Pulmonary artery endothelial cell (primary cell): ENCODE data around the gene GPR153. TPM values are rescaled to one million over a fixed set of nuclear protein-coding genes. Genes with fewer than 3 reads are reported as not detected.

Experiments
- DNase-seq: peaks from one replicate; pipeline ENCODE4 v3.0.0-alpha.2; 2011; ENCODE audit warnings: low read depth, low spot score
- total RNA-seq: library from RNA; depleted of rRNA; stranded (reverse); fragments of >200 nt; gene quantifications from 2 replicates; pipeline ENCODE4 v1.2.3, GENCODE V29; 2014

GPR153 gene
- total RNA-seq, 1 donor from 2014 or later, result 1.8 TPM

DNA sequence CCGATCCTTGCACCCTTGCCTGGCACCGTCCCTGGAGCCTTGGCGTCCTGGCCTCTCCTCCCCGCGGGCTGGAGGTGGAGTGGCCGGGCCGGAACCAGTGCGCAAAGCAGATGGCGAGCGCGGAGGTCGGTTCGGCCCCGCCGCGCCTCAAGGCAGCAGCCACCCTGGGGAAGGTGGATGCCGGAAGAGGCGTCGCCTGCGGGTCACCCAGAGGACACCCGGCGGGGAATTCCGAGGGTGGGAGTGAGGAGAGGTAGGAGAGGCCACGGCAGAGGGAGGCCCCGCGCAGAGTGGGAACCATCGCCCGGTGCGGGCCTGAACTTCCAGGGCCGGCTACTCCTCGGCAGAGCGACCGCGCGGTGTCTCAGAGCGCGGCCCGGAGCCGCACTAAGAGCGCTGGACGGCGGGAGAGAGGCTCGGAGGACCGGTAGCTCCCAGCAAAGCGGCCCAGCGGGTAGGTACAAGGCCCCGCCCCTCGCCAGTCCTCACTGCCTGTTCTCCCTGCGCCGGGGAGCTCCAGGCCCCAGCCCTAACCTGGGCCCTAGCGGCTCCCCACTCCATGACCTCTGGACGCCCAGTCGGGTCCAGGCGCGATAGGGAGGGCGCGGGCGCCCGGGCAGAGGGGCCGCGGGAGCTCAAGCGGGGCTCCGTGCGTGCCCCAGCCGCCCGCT, 54.9 kb downstream of the GPR153 start, which contains the start of gene RNF207:
Gene RNF207 (plus strand): TSS at position 271 of the 671 bp plus-strand sequence. CDS start 417 bp downstream, outside the sequence.
- no peak for DNase-seq

DNA sequence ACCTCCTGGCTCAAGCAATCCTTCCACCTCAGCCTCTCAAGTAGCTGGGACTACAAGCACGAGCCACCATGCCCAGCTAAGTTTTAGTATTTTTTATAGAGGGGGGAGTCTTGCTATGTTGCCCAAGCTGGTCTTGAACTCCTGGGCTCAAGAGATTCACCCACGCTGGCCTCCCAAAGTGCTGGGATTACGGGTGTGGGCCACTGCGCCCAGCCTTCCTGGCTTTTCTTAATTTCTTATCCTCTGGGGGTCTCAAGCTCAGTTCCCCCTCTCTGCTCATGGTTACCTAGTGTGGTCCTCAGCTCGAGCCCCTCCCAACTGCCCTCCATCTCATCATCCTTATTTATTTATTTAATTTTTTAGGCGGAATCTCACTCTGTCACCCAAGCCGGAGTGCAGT, 58.6 kb downstream of the GPR153 start:
- DNase-seq, result no peak

DNA sequence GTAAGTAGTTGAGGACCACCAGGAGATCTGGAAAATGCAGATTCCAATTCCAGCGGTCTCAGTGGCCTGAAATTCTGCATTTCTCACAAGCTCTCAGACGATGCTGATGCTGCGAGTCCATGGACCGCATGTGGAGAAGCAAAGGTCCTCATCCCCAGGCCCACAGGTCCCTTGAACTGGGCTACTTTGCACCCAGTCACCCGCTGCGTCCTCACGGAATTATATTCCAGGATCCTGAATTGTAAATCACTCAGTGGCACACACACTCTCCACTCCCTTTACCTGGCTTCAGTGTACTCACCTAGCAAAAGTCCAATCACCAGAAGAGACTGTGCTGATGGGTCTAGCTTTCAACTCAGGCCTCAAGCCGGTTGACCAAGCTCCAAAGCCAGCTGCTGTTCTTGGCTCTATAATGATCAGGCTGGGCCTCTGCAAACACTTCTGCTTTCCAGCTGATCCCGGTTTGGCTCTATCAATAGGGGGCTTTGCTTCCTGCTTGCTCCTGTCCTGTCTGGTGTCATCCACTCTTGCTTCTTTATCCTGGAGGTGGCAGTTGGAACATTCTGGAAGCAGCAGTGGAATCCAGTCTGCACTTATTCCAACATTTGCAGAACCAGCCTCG, 60.6 kb downstream of the GPR153 start:
- no peak for DNase-seq

DNA sequence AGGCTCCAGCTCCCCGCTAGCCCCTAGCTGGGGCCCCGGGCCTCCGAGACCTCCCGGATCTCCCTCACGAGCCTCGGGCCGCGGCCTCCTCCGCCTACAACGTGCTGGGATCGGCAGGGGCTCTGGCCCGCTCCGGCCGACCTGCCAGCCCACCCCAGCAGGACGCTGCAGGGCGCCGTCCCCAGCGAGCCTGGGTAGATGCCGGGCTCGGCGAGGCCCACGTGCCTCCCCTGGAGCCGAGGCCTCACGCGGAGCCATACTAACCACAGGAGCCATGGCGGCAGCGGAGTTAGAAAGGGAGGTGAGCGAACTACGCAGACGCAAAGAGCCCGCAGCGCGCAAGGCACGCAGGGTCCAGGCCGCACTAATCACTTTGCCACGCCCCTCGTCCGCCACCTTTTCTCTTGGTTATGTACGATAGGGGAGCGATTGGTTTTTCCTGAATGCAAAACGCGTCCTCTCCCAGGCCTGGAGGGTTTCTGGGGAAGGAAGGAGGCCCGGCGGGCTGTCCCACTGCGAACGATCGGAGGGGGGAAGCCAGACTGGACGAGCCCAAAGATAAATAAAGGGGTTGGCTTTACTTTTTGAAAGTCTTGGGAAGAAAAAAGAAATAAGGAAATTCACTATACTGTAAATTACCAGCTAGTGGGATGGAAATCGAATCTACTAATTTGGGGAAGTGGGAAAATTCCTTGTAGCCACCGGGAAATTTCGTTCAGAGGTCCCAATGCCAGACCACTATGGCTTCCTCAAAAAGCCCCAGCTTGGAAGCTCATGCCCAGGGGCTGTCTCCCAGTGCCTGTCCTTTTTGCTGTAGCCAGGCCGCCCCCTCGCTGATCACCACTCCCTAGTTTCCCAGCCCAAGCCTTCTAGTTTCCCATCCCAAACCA, 61.4 kb downstream of the GPR153 start, which contains the start of gene RPL22:
Gene RPL22 (minus strand): TSS at position 298 of the 890 bp plus-strand sequence. CDS start 22 bp downstream, at position 276.
- peak; percentile 98 for DNase-seq

DNA sequence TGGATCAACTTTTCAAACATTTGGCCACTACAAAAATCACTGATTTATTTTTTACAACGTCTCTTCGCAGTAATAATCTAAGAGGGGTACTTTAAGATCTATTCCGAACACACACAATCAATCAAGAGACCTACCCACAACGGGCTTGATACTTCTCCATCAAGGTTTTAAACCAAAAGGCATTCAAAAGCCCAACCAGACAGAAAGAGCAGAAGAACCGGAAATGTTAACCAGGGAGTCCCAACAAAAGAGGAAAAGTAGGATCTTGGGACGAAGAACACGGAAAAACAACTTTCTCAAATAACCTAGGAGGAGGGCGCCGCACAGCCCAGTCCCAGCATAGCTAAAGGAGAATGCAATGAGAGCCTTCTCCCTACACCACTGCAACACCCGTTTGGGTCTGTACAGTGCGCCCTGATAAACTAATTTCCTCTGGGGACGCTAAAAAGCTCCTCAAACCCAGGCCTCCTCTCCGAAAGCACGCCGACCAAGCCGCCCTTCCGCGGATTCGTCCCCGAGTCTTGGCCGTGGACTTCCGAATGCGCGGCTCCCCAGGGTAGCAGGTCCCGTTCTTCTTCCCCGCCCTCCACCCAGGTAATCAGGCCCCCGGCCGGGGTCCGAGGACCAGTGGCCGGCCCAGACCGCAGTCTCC, 62.1 kb downstream of the GPR153 start:
- DNase-seq, result no peak

DNA sequence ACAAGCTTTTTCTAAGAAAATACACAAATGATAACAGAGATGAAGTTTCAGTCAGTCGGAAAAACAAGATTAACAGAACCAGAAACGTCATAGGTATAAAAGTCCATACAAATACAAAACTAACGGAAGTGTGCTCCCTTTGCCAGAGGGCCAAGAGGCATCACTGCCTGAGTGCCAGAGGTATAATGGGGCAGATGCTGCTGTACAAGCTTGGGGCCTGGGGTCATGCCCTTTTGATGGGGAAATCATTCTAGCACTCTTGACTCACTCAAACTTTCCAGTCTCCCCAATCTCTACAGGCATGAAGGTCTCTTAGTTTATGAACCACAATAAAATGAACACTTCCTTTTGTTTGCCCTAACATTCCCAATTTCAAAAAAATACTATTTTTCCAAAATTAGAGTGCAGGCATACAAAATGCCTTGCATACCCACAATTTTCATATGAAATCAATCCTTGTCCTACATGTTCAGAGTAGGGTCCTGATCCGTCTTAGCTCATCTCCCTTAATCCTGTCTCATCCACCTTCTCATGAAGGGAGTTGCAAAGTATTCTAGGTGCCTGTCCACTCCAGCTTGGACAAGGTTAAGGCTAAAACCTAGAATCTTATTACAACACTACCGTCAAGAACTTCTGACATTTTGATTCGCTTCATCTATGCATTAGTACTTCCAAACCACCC, 63.0 kb downstream of the GPR153 start:
- DNase-seq, result no peak

Other genes starting within 250 kb of the GPR153 start
- 2.4 and 3.5 TPM in 2 replicates for gene KCNAB2, start 215.2 kb downstream of the GPR153 start, total RNA-seq
- gene CHD5, start 80.8 kb downstream of the GPR153 start, total RNA-seq, result 0.04 and 0.07 TPM in 2 replicates
- 136 and 193 TPM in 2 replicates for gene RPL22, start 61.5 kb downstream of the GPR153 start, total RNA-seq
- 3.4 and 9.7 TPM in 2 replicates for gene RNF207, start 55.0 kb downstream of the GPR153 start, total RNA-seq
- gene ICMT, start 25.1 kb downstream of the GPR153 start, total RNA-seq, result 77.2 and 124 TPM in 2 replicates
- gene HES3, start 16.9 kb downstream of the GPR153 start, total RNA-seq, result not detected in 2 replicates
- 57.1 and 69.0 TPM in 2 replicates for gene ACOT7, start 132.7 kb upstream of the GPR153 start, total RNA-seq
- 18.8 and 38.6 TPM in 2 replicates for gene HES2, start 158.8 kb upstream of the GPR153 start, total RNA-seq
- 0.79 and 0.81 TPM in 2 replicates for gene ESPN, start 163.7 kb upstream of the GPR153 start, total RNA-seq
- 8.4 and 8.8 TPM in 2 replicates for gene TNFRSF25, start 205.1 kb upstream of the GPR153 start, total RNA-seq
- 28.0 and 41.3 TPM in 2 replicates for gene PLEKHG5, start 230.6 kb upstream of the GPR153 start, total RNA-seq